HL-60 (cell line): ENCODE results near the gene PDE8B.

Experiments
- DNase-seq, 2 experiments: peaks; one replicate each; pipeline ENCODE4 v3.0.0-alpha.2; 2010 to 2020; ENCODE audit warnings: low read depth in 1 of 2, low spot score in 1 of 2
- H3K27ac ChIP-seq: fragments of 250-450 bp; sonication (Bioruptor Pico); replicated peaks from 2 replicates; pipeline ENCODE4 v1.5.1; 2020; ENCODE audit warnings: mild to moderate bottlenecking, moderate library complexity
- H3K27me3 ChIP-seq: fragments of 250-450 bp; sonication (Bioruptor Pico); 2 replicates; pipeline ENCODE4 v1.5.1; 2021; ENCODE audit warnings: mild to moderate bottlenecking, moderate library complexity; ENCODE audit not compliant: insufficient read depth, poor library complexity, severe bottlenecking
- H3K4me3 ChIP-seq: replicated peaks from 2 replicates; pipeline ENCODE4 v1.5.1; 2011; ENCODE audit warnings: mild to moderate bottlenecking, control low read depth, low read length; ENCODE audit not compliant: insufficient read depth
- CTCF ChIP-seq: IDR thresholded peaks from one replicate; pipeline ENCODE4 v1.5.1; 2011; ENCODE audit warnings: low read length, control low read depth, inconsistent platforms; ENCODE audit not compliant: insufficient read depth
- GABPA ChIP-seq: IDR thresholded peaks from 2 replicates; pipeline ENCODE4 v1.6.1; 2012; ENCODE audit warnings: low read depth
- POLR2AphosphoS5 ChIP-seq: IDR thresholded peaks from 2 replicates; pipeline ENCODE4 v1.6.1; 2012; ENCODE audit warnings: low read depth
- SPI1 ChIP-seq: IDR thresholded peaks from 2 replicates; pipeline ENCODE4 v1.6.1; 2012; ENCODE audit warnings: low read depth, mild to moderate bottlenecking, borderline replicate concordance
- TF ChIP-seq, protein P1 (sequence below): IDR thresholded peaks from 2 replicates; pipeline ENCODE4 v1.6.1; 2012; ENCODE audit warnings: low read depth; ENCODE audit not compliant: insufficient replicate concordance

Gene PDE8B

GRCh38 chr5:77359231-77359630 lies 148.8 kb downstream of the PDE8B start:
- no peak for DNase-seq
- TF ChIP-seq CTCF (no peak), SPI1 (no peak), POLR2AphosphoS5 (no peak)
- H3K27me3 ChIP-seq: no peaks in the 10 kb centered on the region
- no peak overlapping the region for H3K27ac ChIP-seq
- H3K4me3 ChIP-seq: no peak overlapping the region

GRCh38 chr5:77360381-77360780 lies 149.9 kb downstream of the PDE8B start:
- Histone ChIP-seq H3K27ac (no peak overlapping the region), H3K27me3 (no peaks in the 10 kb centered on the region), H3K4me3 (no peak overlapping the region)
- TF ChIP-seq POLR2AphosphoS5: no peak
- DNase-seq: no peak

- Histone ChIP-seq H3K27me3 (no peaks in the 10 kb centered on the region), H3K4me3 (no peak overlapping the region), H3K27ac (no peak overlapping the region)
- TF ChIP-seq SPI1: no peak
- TF ChIP-seq GABPA: no peak
- no peak for TF ChIP-seq POLR2AphosphoS5
- TF ChIP-seq, protein P1, sequence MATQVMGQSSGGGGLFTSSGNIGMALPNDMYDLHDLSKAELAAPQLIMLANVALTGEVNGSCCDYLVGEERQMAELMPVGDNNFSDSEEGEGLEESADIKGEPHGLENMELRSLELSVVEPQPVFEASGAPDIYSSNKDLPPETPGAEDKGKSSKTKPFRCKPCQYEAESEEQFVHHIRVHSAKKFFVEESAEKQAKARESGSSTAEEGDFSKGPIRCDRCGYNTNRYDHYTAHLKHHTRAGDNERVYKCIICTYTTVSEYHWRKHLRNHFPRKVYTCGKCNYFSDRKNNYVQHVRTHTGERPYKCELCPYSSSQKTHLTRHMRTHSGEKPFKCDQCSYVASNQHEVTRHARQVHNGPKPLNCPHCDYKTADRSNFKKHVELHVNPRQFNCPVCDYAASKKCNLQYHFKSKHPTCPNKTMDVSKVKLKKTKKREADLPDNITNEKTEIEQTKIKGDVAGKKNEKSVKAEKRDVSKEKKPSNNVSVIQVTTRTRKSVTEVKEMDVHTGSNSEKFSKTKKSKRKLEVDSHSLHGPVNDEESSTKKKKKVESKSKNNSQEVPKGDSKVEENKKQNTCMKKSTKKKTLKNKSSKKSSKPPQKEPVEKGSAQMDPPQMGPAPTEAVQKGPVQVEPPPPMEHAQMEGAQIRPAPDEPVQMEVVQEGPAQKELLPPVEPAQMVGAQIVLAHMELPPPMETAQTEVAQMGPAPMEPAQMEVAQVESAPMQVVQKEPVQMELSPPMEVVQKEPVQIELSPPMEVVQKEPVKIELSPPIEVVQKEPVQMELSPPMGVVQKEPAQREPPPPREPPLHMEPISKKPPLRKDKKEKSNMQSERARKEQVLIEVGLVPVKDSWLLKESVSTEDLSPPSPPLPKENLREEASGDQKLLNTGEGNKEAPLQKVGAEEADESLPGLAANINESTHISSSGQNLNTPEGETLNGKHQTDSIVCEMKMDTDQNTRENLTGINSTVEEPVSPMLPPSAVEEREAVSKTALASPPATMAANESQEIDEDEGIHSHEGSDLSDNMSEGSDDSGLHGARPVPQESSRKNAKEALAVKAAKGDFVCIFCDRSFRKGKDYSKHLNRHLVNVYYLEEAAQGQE: no peak
- TF ChIP-seq CTCF: no peak
- no peak for DNase-seq
Observed at GRCh38 chr5:77360973-77361372, 150.5 kb downstream of the PDE8B start.

DNA sequence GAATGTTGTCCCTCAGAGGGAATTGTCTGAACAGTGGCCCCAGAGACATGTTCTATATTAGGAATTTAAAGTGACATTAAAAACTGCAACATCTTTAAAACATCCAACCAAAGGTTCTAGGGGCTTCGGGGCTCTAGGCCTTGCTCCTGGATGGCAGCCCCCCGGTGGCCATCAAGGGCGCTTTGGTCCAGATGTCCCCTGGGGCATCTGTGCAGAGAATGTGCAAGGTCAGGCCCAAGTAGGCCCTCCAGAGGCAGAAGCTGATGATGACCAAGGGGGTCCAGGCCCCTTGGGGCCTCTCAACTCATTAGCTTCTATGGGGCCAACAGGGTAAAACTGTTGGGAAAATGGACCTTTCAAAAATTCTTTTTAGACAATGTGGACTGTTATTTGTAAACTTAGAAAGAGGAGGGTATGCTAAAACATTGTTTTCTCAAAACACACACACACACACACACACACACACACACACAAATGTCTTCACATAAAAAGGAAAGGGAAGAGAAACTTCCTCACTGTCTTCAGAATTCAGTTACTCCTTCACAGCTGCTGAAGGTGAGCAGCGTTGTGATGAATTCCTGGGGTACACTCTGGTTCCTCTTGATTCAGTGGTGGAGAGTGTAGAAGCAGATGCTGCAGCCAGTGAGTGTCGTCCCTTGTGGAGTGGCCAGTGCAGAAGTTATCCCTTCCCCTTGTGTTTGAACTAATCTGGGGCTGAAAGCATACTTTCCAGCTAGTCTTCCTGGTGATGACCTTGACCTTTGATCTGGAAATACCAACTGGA lies 156.4 kb downstream of the PDE8B start:
- Histone ChIP-seq H3K27ac (no peak overlapping the region), H3K4me3 (no peak overlapping the region), H3K27me3 (no peaks in the 10 kb centered on the region)
- TF ChIP-seq, protein P1: no peak
- TF ChIP-seq GABPA (no peak), SPI1 (no peak)
- DNase-seq: no peak

- TF ChIP-seq, protein P1: no peak
- no peak for TF ChIP-seq POLR2AphosphoS5
- no peak for TF ChIP-seq SPI1
- no peak for TF ChIP-seq CTCF
- TF ChIP-seq GABPA: no peak
- DNase-seq: no peak
- Histone ChIP-seq H3K4me3 (no peak overlapping the region), H3K27me3 (no peaks in the 10 kb centered on the region), H3K27ac (no peak overlapping the region)
Observed at GRCh38 chr5:77367741-77368140, 157.3 kb downstream of the PDE8B start.
